ENCODE data around the gene KCNAB2. TPM values are rescaled to one million over a fixed set of nuclear protein-coding genes. Genes with fewer than 3 reads are reported as not detected.

The KCNAB2 gene
- total RNA-seq, 1 experiment from 2014 or later = 28.5 TPM

DNA sequence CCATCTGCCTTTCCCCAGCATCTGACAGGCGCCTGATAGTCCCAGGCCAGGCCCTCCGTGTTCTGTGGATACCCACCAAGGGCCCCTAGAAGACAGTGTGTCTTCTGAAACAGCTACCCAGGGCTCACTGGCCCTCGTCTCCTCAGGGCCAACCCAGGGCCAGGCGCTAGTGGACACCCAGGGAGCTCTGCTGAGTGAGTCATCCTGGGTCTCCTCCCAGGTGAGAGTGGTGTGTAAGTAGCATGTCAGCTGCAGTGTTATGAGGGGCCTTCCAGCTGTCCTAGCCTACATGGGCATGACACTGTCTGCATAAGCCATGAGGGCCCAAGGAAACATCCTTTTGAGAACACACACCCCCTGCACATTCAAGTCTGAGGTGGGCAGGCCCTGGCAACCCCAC lies 97.7 kb downstream of the KCNAB2 start:
- ChIA-PET CTCF (no interaction called here), POLR2A (ENCODE audit: unreplicated experiment) (no interaction called here)
- H2AFZ ChIP-seq (ENCODE audit: low read length) = no peak overlapping the region
- no peaks in the 10 kb centered on the region for H3K27me3 ChIP-seq (ENCODE audit: low read length)
- peaks cover 22% of the 10 kb centered on the region for H3K4me1 ChIP-seq (ENCODE audit: insufficient read depth, low read length)
- H3K79me2 ChIP-seq (ENCODE audit: low read length) = no peaks in the 10 kb centered on the region
- TF ChIP-seq CTCF (conservative IDR thresholded peaks at IDR 0.05; ENCODE audit: low read depth, low read length) (no peak), EZH2 (IDR thresholded peaks at IDR 0.05; ENCODE audit: low read length, unreplicated experiment) (no peak), EZH2phosphoT487 (IDR thresholded peaks at IDR 0.05; ENCODE audit: borderline replicate concordance, low read length) (no peak)
- ATAC-seq (peak; percentile 50), DNase-seq (peak; percentile 59)
- H3K4me2 ChIP-seq (ENCODE audit: low read length) = no peak overlapping the region
- intact Hi-C loops (cut with micrococcal nuclease) = no loop called here
- H4K20me1 ChIP-seq (ENCODE audit: low read length) = no peaks in the 10 kb centered on the region
- H3K36me3 ChIP-seq (ENCODE audit: low read depth, low read length) = no peaks in the 10 kb centered on the region
- H3K9me2 ChIP-seq (replicated peaks; ENCODE audit: low read length) = no peaks in the 10 kb centered on the region
- BruUV-seq (replicated peaks) = no TSS peak
- H3K4me3 ChIP-seq (ENCODE audit: low read length) = no peak overlapping the region
- no peaks in the 10 kb centered on the region for H3K9me3 ChIP-seq (ENCODE audit: low read length)
- no peak overlapping the region for H3K27ac ChIP-seq (ENCODE audit: low read length)
- no peak overlapping the region for H3K9ac ChIP-seq (ENCODE audit: low read length)
- H3F3A ChIP-seq (ENCODE audit: low read length, unreplicated experiment) = no peaks in the 10 kb centered on the region

- no peak for ATAC-seq
Observed at GRCh38 chr1:6144175-6144574, 98.5 kb downstream of the KCNAB2 start.

More at GRCh38 chr1:6144175-6144574, 98.5 kb downstream of the KCNAB2 start:
- Histone ChIP-seq H3K9me2 (replicated peaks; ENCODE audit: low read length) (no peaks in the 10 kb centered on the region), H3K27ac (ENCODE audit: low read length) (no peak overlapping the region), H3K9ac (ENCODE audit: low read length) (no peak overlapping the region), H3K4me2 (ENCODE audit: low read length) (no peak overlapping the region), H3K4me1 (ENCODE audit: insufficient read depth, low read length) (peaks cover 22% of the 10 kb centered on the region), H3K4me3 (ENCODE audit: low read length) (no peak overlapping the region), H3F3A (ENCODE audit: low read length, unreplicated experiment) (no peaks in the 10 kb centered on the region), H3K79me2 (ENCODE audit: low read length) (no peaks in the 10 kb centered on the region), H2AFZ (ENCODE audit: low read length) (no peak overlapping the region), H4K20me1 (ENCODE audit: low read length) (no peaks in the 10 kb centered on the region), H3K27me3 (ENCODE audit: low read length) (no peaks in the 10 kb centered on the region), H3K9me3 (ENCODE audit: low read length) (no peaks in the 10 kb centered on the region), H3K36me3 (ENCODE audit: low read depth, low read length) (no peaks in the 10 kb centered on the region)
- intact Hi-C loops (cut with micrococcal nuclease) = no loop called here
- DNase-seq = no peak
- POLR2A ChIA-PET (ENCODE audit: unreplicated experiment) = no interaction called here
- CTCF ChIA-PET = no interaction called here
- no peak for TF ChIP-seq CTCF (conservative IDR thresholded peaks at IDR 0.05; ENCODE audit: low read depth, low read length)
- no peak for TF ChIP-seq EZH2 (IDR thresholded peaks at IDR 0.05; ENCODE audit: low read length, unreplicated experiment)
- TF ChIP-seq EZH2phosphoT487 (IDR thresholded peaks at IDR 0.05; ENCODE audit: borderline replicate concordance, low read length) = no peak
- no TSS peak for BruUV-seq (replicated peaks)
